ENCODE data around the gene CTNND2.
A peak's percentile ranks its signal among the peaks of the same experiment; 100 is the strongest.
"Not testable (repeated sequence)": the region's sequence is repeated elsewhere in the genome, so short reads cannot be mapped to it uniquely, and the experiment has no call there.

The CTNND2 gene

GRCh38 chr5:11857391-11857790 is 46.9 kb downstream of the CTNND2 start:
- no peak for DNase-seq

GRCh38 chr5:11854936-11855335 is 49.3 kb downstream of the CTNND2 start:
- DNase-seq, result no peak

- no peak for DNase-seq
Measured at GRCh38 chr5:11853796-11854195, 50.5 kb downstream of the CTNND2 start.

GRCh38 chr5:11853140-11853539 is 51.1 kb downstream of the CTNND2 start:
- no peak for DNase-seq

GRCh38 chr5:11852717-11853087 is 51.5 kb downstream of the CTNND2 start:
- DNase-seq, result no peak

GRCh38 chr5:11851965-11852716 is 52.1 kb downstream of the CTNND2 start:
- no peak for DNase-seq

GRCh38 chr5:11851416-11851815 is 52.8 kb downstream of the CTNND2 start:
- no peak for DNase-seq

GRCh38 chr5:11828566-11828965 is 75.7 kb downstream of the CTNND2 start:
- not testable (repeated sequence) for DNase-seq

GRCh38 chr5:11822598-11822997 is 81.6 kb downstream of the CTNND2 start:
- DNase-seq, result no peak

- no peak for DNase-seq
Measured at GRCh38 chr5:11815916-11816315, 88.3 kb downstream of the CTNND2 start.

- no peak for DNase-seq
Measured at GRCh38 chr5:11815481-11815880, 88.8 kb downstream of the CTNND2 start.

- DNase-seq, result no peak
Measured at GRCh38 chr5:11814373-11814772, 89.9 kb downstream of the CTNND2 start.

- no peak for DNase-seq
Measured at GRCh38 chr5:11809407-11809806, 94.8 kb downstream of the CTNND2 start.

- no peak for DNase-seq
Measured at GRCh38 chr5:11803436-11803835, 100.8 kb downstream of the CTNND2 start.

- DNase-seq, result no peak
Measured at GRCh38 chr5:11801061-11801460, 103.2 kb downstream of the CTNND2 start.

GRCh38 chr5:11797132-11797531 is 107.1 kb downstream of the CTNND2 start:
- peak; percentile 53 for DNase-seq

GRCh38 chr5:11793396-11793795 is 110.8 kb downstream of the CTNND2 start:
- no peak for DNase-seq

- no peak for DNase-seq
Measured at GRCh38 chr5:11792621-11793020, 111.6 kb downstream of the CTNND2 start.

GRCh38 chr5:11791792-11792191 is 112.5 kb downstream of the CTNND2 start:
- DNase-seq, result no peak

GRCh38 chr5:11790201-11790600 is 114.0 kb downstream of the CTNND2 start:
- DNase-seq, result no peak

- DNase-seq, result no peak
Measured at GRCh38 chr5:11785771-11786352, 118.4 kb downstream of the CTNND2 start.

GRCh38 chr5:11780641-11781345 is 123.5 kb downstream of the CTNND2 start:
- no peak for DNase-seq

GRCh38 chr5:11777096-11777495 is 127.2 kb downstream of the CTNND2 start:
- DNase-seq, result no peak

- DNase-seq, result no peak
Measured at GRCh38 chr5:11770310-11770709, 133.9 kb downstream of the CTNND2 start.
